ENCODE results near the gene ZNF302.
"Not testable (repeated sequence)": the region's sequence is repeated elsewhere in the genome, so short reads cannot be mapped to it uniquely, and the experiment has no call there.

ZNF302 gene

DNA sequence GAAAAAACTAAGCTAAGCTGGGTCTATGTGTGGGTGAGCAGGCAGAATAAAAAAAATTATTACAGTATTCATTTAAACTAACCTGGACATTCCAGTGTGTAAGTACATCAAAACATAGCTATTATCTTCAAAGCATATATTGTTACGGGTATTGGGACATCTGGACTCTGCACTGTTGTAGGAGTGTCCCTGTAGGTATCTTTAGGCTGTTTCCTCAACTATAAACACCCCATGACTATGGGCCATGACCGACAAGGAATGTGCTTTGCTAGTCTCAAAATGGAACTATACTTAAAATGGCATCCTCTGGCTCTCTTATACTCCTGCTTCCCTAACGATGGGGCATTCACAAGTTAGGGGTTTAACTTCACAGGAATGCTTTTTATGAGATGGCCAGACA, 3.9 kb upstream of the ZNF302 start:
- DNase-seq = no peak

DNA sequence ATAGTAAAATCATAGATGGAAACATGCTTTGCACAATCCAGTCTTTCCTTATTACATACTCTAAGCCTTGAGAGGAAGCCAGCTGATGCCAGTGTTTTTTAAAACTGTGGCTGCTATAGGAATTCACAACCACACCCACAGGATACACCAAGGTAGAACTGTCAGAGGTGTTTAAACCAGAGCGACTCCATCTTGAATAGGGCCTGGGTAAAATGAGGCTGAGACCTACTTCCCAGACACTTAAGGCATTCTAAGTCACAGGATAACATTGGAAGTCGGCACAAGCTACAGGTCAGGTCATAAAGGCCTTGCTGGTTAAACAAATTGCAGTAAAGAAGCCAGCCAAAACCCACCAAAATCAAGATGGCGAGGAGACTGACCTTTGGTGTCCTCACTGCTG, 2.2 kb upstream of the ZNF302 start:
- no peak for DNase-seq

DNA sequence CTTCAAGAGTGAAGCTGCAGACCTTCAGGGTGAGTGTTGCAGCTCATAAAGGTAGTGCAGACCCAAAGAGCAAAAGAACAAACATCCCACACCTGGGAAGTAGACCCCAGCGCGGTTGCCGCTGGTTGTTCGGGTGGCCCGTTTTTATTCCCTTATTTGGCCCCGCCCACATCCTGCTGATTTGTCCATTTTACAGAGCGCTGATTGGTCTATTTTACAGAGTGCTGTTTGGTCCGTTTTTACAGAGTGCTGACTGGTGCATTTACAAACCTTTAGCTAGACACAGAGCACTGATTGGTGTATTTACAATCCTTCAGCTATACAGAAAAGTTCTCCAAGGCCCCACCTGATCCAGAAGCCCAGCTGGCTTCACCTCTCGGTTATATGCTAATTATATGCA, 1.6 kb upstream of the ZNF302 start:
- DNase-seq = no peak

DNA sequence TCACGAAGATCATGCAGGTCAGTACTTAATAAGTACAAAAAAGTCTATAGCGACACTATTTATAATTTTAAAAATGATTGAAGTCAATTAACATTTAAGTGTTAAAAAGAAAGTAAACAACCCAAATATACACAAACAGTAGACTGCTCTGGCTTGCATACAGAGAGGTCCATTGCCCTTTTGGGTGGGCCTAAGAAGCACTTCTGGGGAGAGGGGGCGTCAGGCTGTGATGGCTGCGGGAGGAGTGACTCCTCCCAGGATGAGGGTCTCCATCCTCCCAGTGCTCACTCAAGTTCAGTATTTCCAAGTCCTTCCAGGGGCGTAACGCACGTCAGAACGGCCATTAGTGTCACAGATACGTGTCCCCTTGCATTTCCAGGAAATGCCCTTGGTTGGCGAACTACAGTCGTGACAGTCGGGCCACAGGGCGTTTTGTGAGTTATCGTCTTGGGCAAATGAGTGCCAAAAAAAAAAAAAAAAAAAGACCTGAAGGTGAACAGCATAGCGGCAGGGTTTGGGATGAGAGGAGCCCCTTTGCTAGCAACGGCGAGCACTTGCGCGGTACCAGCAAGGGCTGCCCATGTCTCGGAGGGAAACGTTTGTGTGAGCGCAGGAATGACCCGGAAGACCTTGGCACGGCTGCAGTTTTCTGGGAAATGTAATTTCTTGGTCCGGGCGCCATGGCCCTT, 637 bp upstream of the ZNF302 start, which contains the start of gene SCGB2B2:
SCGB2B2 (minus strand) TSS at position 463 of the 689 bp plus-strand sequence. CDS start 82,596 bp downstream, outside the sequence.
- no peak for DNase-seq

DNA sequence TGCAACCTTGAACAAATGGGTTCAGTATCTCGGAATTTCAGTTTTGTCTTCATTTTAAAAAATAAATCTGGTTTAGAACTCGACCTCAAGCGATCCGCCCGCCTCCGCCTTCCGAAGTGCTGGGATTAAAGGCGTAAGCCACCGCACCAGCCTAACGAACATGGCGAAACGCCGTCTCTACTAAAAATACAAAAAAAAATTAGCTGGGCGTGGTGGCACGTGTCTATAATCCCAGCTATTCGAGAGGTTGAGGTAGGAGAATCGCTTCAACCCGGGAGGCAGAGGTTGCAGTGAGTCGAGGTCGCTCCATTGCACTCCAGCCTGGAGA, 571 bp downstream of the ZNF302 start:
- no peak for DNase-seq

- DNase-seq = no peak
Measured at GRCh38 chr19:34678421-34678820, 943 bp downstream of the ZNF302 start.

DNA sequence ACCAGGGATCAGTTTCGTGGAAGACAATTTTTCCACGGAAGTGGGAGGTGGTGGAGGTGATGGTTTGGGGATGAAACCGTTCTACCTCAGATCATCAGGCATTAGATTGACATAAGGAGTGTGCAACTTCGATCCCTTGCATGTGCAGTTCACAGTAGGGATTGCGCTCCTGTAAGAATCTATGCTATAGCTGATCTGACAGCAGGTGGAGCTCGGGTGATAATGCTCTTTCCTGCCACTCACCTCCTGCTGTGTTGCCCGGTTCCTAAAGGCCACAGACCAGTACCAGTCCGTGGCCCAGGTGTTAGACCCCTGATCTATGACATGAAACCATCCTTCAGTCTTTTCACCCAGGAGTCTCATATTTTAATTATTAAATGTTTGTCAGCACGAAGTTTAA, 4.0 kb downstream of the ZNF302 start:
- DNase-seq = no peak

DNA sequence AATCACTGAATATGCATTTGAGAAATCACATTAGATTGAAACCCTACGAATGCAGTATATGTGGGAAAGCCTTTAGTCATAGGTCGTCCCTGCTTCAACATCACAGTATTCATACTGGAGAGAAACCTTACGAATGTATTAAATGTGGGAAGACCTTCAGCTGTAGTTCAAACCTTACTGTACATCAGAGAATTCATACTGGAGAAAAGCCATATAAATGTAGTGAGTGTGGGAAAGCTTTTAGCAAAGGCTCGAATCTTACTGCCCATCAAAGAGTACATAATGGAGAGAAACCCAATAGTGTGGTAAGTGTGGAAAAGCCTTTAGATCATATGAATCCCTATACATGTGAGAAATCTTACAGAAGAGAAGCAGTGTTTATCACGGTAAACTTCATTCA, 7.8 kb downstream of the ZNF302 start:
- DNase-seq = not testable (repeated sequence)

DNA sequence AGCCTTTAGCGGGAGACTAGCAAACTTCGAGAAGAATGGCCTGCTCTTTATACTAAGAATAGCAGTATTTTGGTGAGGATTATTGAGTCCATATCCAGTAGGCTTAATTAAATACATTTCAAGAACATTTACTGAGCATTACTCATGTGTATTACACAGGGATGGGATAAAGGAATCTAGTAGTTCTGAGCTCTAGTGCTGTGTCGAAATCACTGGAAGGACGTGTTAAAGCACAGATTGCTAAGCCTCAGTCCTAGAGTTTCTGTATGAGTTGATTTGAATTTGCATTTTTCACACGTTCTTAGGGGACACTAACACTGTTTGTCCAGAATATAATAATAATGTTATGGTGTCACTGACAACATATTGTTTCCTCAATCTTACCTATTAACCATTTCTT, 9.0 kb downstream of the ZNF302 start:
- DNase-seq = no peak

GRCh38 chr19:34687348-34687747, 9.9 kb downstream of the ZNF302 start:
- no peak for DNase-seq

DNA sequence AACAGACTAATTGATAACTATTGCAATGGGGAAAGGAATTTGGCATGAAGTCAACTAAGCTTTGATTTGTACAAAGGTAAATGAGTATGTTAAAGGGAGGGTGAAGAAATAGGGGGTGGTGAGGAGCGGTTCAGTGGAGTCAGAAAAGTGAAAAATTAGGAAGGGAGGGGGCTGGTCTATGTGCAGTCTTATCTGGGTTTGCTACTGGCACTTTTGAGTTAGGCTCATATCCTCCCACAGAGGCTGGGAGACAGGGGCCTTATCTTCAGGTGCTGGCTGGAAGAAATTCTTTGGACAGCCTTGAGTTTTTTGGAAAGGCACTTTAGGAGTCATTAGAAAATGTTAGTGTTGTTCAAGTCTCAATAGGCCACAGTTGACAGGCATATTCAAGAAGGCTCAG, 11.1 kb downstream of the ZNF302 start:
- no peak for DNase-seq

GRCh38 chr19:34690372-34690771, 12.9 kb downstream of the ZNF302 start:
- DNase-seq = no peak

DNA sequence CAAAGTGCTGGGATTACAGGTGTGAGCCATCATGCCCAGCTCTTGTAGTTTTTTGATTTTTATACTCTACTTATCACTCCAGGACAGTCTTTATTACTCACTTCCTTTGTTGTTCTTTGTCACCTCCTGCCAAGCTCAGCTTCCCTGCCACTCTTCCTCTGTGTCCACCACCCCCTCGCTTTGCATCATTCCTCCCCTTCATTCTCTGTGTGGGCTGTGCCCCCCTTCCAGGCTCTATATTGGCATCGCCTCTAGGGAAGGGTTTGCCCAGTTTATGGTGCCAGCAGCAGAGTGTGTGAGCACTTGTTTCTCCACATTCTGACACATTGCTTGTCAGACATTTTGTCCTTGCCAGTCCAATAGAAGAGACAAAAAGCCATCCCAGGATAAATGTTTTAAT, 15.1 kb downstream of the ZNF302 start:
- DNase-seq = no peak

DNA sequence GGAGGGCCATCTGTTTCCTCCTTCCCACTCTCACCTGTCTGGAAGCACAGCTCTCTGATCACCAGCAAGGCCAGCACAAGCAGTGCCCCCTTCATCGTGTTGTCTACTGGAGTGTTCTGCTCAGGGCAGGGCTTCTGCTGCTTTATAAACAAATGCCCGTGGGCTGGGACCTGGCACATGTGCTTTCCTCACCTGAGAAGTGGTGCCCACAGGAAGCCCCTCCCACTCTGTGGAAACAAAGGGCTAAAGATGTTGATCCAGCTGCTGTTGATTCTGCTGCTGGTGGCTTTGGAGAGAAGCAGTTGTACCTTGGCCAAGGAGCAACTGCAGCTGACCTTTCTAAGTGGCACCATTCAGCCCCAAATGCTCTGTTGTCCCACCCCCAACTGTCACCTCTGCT, 30.2 kb downstream of the ZNF302 start:
- DNase-seq = no peak

- DNase-seq = no peak
Measured at GRCh38 chr19:34711890-34712289, 34.4 kb downstream of the ZNF302 start.

DNA sequence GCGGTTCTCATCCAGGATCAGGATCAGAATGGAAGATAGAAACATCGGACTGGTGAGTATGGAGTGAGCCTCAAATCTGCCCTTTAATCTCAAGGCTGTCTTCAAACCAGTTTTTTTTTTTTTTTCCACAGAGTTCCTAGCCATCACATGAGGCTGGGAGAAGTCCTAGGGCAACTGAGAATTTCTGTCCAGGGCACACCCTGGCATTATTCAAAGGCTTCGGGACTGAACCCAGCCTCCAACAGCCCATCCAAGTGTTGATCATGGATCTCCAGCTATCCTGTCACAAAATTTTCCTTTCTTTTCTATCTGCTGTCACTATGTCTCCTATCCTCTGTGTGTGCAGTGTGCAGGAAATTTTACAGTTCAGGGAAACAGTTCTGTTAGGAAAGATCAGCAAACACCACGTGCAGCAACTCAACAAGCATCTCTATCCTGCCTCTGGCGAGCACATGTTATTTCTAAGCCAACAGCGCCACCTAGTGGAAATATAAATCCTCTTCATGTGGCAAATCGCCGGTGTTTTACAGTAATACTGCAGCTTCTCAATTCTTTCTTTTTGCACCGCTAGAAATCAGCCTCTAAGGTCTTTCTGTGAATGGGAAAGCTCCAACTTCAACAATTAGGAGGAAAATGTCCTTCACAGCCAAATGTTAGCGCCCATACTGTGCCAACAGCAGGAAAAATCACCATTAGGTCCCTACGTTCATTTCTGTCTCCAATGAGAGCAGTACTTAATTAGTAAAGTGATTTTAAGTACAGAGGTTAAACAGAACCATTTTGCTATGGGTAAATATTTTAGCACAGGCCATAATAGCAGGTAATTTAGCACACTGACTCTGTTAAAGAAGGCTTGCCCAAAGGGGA, 35.1 kb downstream of the ZNF302 start:
- DNase-seq = no peak

DNA sequence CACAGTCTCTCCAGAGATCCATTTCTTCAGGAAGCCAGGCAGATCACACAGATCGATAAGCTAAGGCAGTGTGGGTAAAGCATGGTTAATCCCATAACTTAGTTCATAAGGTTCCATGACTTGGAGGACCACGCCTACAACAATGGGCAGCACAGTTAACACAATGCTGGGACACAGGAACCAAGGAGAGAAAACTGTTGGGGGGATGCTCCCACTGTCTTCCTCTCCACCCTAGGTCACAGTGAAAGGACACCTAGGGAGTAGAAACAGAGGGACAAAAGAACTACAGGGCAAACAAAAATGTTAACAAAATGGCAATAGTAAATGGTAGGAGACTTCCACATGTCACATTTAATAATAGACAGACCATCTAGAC, 35.8 kb downstream of the ZNF302 start:
- DNase-seq = no peak

- no peak for DNase-seq
Measured at GRCh38 chr19:34715357-34715756, 37.9 kb downstream of the ZNF302 start.

DNA sequence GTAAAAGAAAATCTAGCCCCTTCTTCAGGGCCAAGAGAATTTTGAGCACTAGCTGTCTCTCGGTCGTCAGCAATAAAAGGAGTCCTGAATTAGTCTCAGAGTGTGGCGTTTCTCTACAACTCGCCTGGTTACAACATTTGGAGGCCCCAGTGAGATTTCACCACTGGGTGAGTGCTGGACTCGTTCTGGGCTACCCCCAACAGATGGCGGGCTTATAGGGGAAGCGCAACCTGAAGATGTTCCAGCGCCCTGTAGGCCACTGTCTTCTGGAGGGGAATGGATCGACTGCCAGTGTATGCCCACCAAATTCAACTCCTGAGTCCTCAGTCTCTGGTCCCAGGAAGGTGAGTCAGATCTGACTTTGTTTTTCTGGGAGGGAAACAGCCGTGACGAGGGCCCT, 44.9 kb downstream of the ZNF302 start:
- DNase-seq = no peak

- no peak for DNase-seq
Measured at GRCh38 chr19:34725400-34725799, 47.9 kb downstream of the ZNF302 start.

GRCh38 chr19:34731019-34731829, 53.7 kb downstream of the ZNF302 start:
- no peak for DNase-seq

- no peak for DNase-seq
Measured at GRCh38 chr19:34731964-34732363, 54.5 kb downstream of the ZNF302 start.

- no peak for DNase-seq
Measured at GRCh38 chr19:34732612-34733211, 55.2 kb downstream of the ZNF302 start.

All from activated gamma-delta T cell (primary cell).